Parathyroid adenoma (tissue), 2 donors: ENCODE data around the gene NUP35.
"Not testable (repeated sequence)": the region's sequence is repeated elsewhere in the genome, so short reads cannot be mapped to it uniquely, and the experiment has no call there.

Experiments used
- H2AFZ ChIP-seq: fragments of 300-600 bp; sonication (generic); one replicate; pipeline ENCODE4 v1.7.0; 2017; ENCODE audit warnings: antibody characterized with exemption, mild to moderate bottlenecking
- H3K27ac ChIP-seq: fragments of 300-600 bp; sonication (generic); one replicate; pipeline ENCODE4 v1.7.0; 2017
- H3K27me3 ChIP-seq: fragments of 300-600 bp; sonication (generic); one replicate; pipeline ENCODE4 v1.7.0; 2017; ENCODE audit warnings: low read length; ENCODE audit not compliant: control insufficient read depth, insufficient read depth
- H3K36me3 ChIP-seq: fragments of 300-600 bp; sonication (generic); one replicate; pipeline ENCODE4 v1.7.0; 2017; ENCODE audit warnings: low read length; ENCODE audit not compliant: control insufficient read depth, insufficient read depth
- H3K4me1 ChIP-seq: fragments of 300-600 bp; sonication (generic); one replicate; pipeline ENCODE4 v1.7.0; 2017; ENCODE audit warnings: control low read depth
- H3K4me2 ChIP-seq: fragments of 300-600 bp; sonication (generic); one replicate; pipeline ENCODE4 v1.7.0; 2017; ENCODE audit warnings: low read length
- H3K4me3 ChIP-seq: fragments of 300-600 bp; sonication (generic); one replicate; pipeline ENCODE4 v1.7.0; 2017; ENCODE audit warnings: low read depth, low read length
- H3K79me2 ChIP-seq: fragments of 300-600 bp; sonication (generic); one replicate; pipeline ENCODE4 v1.7.0; 2017; ENCODE audit warnings: control low read depth
- H3K9ac ChIP-seq: fragments of 300-600 bp; sonication (generic); one replicate; pipeline ENCODE4 v1.7.0; 2017; ENCODE audit warnings: mild to moderate bottlenecking
- H3K9me3 ChIP-seq: fragments of 300-600 bp; sonication (generic); one replicate; pipeline ENCODE4 v1.7.0; 2017; ENCODE audit warnings: low read length; ENCODE audit not compliant: control insufficient read depth
- TF ChIP-seq, protein P1 (sequence below): fragments of 300-600 bp; sonication (generic); IDR thresholded peaks from one replicate; pipeline ENCODE4 v1.7.0; 2017; ENCODE audit warnings: antibody characterized with exemption, mild to moderate bottlenecking
- donor health status: primary hyperparathyroidism.

The NUP35 gene

DNA sequence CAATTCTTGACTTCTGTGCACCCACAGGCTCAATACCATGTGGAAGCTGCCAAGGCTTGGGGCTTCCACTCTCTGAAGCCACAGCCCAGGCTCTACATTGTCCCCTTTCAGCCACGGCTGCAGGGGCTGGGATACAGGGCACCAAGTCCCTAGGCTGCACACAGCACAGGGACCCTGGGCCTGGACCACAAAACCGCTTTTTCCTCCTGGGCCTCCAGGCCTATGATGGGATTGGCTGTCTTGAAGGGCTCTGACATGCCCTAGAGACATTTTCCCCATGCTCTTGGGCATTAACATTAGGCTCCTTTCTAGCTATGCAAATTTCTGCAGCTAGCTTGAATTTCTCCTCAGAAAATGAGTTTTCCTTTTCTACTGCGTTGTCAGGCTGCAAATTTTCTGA lies 29.7 kb downstream of the NUP35 start:
- H3K9ac ChIP-seq: no peak overlapping the region
- H3K4me3 ChIP-seq: no peak overlapping the region
- H3K79me2 ChIP-seq: no peaks in the 10 kb centered on the region
- no peaks in the 10 kb centered on the region for H3K9me3 ChIP-seq
- no peak overlapping the region for H2AFZ ChIP-seq
- H3K4me2 ChIP-seq: no peak overlapping the region
- TF ChIP-seq, protein P1, sequence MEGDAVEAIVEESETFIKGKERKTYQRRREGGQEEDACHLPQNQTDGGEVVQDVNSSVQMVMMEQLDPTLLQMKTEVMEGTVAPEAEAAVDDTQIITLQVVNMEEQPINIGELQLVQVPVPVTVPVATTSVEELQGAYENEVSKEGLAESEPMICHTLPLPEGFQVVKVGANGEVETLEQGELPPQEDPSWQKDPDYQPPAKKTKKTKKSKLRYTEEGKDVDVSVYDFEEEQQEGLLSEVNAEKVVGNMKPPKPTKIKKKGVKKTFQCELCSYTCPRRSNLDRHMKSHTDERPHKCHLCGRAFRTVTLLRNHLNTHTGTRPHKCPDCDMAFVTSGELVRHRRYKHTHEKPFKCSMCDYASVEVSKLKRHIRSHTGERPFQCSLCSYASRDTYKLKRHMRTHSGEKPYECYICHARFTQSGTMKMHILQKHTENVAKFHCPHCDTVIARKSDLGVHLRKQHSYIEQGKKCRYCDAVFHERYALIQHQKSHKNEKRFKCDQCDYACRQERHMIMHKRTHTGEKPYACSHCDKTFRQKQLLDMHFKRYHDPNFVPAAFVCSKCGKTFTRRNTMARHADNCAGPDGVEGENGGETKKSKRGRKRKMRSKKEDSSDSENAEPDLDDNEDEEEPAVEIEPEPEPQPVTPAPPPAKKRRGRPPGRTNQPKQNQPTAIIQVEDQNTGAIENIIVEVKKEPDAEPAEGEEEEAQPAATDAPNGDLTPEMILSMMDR: no peak
- no peaks in the 10 kb centered on the region for H3K4me1 ChIP-seq
- no peak overlapping the region for H3K27ac ChIP-seq
- no peaks in the 10 kb centered on the region for H3K27me3 ChIP-seq
- H3K36me3 ChIP-seq: no peaks in the 10 kb centered on the region

DNA sequence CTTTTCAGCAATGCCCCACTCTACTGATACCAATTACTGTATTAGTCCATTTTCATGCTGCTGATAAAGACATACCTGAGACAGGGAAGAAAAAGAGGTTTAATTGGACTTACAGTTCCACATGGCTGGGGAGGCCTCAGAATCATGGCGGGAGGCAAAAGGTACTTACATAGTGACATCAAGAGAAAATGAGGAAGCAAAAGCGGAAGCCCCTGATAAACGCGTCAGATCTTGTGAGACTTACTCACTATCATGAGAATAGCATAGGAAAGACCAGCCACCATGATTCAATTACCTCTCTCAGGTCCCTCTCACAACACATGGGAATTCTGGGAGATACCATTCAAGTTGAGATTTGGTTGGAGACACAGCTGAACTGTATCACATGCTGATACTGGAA lies 30.5 kb downstream of the NUP35 start:
- H3K4me3 ChIP-seq, H3K27ac ChIP-seq, H3K79me2 ChIP-seq, H3K9ac ChIP-seq, H3K27me3 ChIP-seq, H3K4me2 ChIP-seq, H3K36me3 ChIP-seq, H3K4me1 ChIP-seq, H2AFZ ChIP-seq, H3K9me3 ChIP-seq: not testable (repeated sequence)

DNA sequence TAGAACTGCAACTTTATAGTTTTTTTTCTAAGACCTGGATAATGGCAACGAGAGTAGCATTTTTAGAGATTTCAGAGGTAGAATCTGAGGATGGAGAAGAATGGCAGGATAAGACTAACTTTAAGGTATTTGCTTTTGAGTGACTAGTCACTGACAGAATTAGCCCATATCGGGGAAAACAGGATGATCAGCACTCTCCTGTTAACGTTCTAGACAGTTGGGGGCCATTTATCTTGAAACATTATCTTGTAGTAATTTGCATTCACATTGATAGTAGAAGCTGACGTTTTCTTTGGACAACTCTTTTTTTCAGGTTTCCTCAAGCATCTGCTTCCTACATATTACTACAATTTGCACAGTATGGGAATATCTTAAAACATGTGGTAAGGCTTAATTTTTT lies 32.9 kb downstream of the NUP35 start:
- Histone ChIP-seq H2AFZ (no peak overlapping the region), H3K4me3 (no peak overlapping the region), H3K27me3 (no peaks in the 10 kb centered on the region), H3K4me2 (no peak overlapping the region), H3K36me3 (no peaks in the 10 kb centered on the region), H3K9ac (no peak overlapping the region), H3K27ac (no peak overlapping the region), H3K4me1 (no peaks in the 10 kb centered on the region), H3K9me3 (no peaks in the 10 kb centered on the region), H3K79me2 (no peaks in the 10 kb centered on the region)
- TF ChIP-seq, protein P1: no peak

DNA sequence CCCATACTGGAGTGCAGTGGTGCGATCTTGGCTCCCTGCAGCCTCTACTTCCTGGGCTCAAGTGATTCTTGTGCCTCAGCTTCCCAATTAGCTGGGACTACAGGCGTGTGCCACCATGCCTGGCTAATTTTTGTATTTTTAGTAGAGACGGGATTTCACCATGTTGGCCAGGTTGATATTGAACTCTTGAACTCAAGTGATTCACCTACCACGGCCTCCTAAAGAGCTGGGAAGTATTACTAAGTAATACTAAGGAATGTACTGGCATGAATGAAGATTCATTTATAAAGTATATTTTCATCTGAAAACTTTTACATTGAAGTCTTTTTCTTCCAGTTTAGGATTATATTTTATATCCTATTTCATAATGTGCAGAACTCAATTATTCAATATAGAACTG lies 38.1 kb downstream of the NUP35 start:
- H3K9me3 ChIP-seq: no peaks in the 10 kb centered on the region
- no peak overlapping the region for H2AFZ ChIP-seq
- TF ChIP-seq, protein P1: no peak
- no peak overlapping the region for H3K9ac ChIP-seq
- no peaks in the 10 kb centered on the region for H3K4me1 ChIP-seq
- H3K4me2 ChIP-seq: no peak overlapping the region
- H3K4me3 ChIP-seq: no peak overlapping the region
- H3K27ac ChIP-seq: no peak overlapping the region
- H3K27me3 ChIP-seq: no peaks in the 10 kb centered on the region
- H3K79me2 ChIP-seq: no peaks in the 10 kb centered on the region
- no peaks in the 10 kb centered on the region for H3K36me3 ChIP-seq

DNA sequence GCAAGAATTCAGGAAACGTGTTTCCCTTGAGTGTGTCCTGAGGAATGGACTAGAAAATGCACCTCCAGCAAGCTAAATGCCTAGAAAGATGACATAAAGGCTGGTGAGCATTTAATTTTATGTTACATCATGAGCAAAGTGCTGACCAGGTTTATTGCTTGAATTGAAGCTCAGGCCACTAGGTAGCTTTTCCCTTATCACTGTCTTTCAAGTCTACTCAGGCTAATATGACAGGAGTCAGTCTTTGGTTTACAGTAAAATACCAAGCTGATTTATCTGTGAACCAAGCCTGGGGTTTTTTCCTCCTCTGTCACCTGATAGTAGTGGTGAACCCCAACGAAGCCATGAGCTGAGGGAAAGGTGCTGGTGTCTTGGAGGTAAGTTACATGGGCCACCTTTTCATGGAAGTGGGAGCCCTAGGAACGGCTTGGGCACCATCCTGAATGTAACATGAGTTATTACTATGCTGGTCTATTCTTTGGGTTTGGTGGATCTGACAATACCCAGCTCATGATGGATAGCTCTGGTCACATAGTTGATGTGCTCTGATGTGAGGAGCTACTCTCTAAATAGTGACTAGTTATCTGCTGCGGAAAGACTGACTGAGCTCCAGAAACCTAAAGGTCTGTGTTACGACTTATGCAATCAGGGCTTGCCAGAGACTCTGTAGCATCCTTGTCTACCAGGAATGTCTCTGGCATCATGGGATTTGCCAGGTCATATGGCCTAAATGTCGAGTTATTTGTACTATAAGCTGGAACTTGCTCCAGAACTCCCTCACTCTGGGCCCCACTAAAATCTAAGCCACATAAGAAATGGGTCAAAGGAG lies 39.8 kb downstream of the NUP35 start:
- no peak overlapping the region for H3K9ac ChIP-seq
- H3K4me3 ChIP-seq: no peak overlapping the region
- H3K9me3 ChIP-seq: no peaks in the 10 kb centered on the region
- no peaks in the 10 kb centered on the region for H3K79me2 ChIP-seq
- H3K27me3 ChIP-seq: no peaks in the 10 kb centered on the region
- H3K4me1 ChIP-seq: no peaks in the 10 kb centered on the region
- TF ChIP-seq, protein P1: no peak
- no peak overlapping the region for H3K4me2 ChIP-seq
- no peak overlapping the region for H2AFZ ChIP-seq
- H3K27ac ChIP-seq: no peak overlapping the region
- no peaks in the 10 kb centered on the region for H3K36me3 ChIP-seq
